SK-N-SH treated with all-trans-retinoic acid at 6 μM for 48 hours (cell line): ENCODE data around the gene CCR1.

Experiments used
- ARNTL ChIP-seq: fragments of 450-650 bp; formaldehyde crosslinking; IDR thresholded peaks from 2 replicates; pipeline ENCODE4 v1.5.0; 2020; ENCODE audit warnings: low read depth, mild to moderate bottlenecking, moderate library complexity, borderline replicate concordance
- CSDC2 ChIP-seq: fragments of 250-450 bp; sonication (Bioruptor Pico); IDR thresholded peaks from 2 replicates; pipeline ENCODE4 v1.5.0; 2020; ENCODE audit warnings: mild to moderate bottlenecking, moderate library complexity
- ISL1 ChIP-seq: fragments of 250-450 bp; sonication (Bioruptor Pico); IDR thresholded peaks from 2 replicates; pipeline ENCODE4 v2.1.2; 2022; ENCODE audit warnings: mild to moderate bottlenecking, moderate library complexity
- OSR1 ChIP-seq: fragments of 250-450 bp; sonication (Bioruptor Pico); IDR thresholded peaks from 2 replicates; pipeline ENCODE4 v1.8.0; 2022; ENCODE audit warnings: moderate library complexity, mild to moderate bottlenecking, inconsistent platforms
- PPARA ChIP-seq: fragments of 250-450 bp; sonication (Bioruptor Pico); IDR thresholded peaks from 2 replicates; pipeline ENCODE4 v1.5.0; 2020; ENCODE audit warnings: mild to moderate bottlenecking, borderline replicate concordance
- RARB ChIP-seq: fragments of 250-450 bp; sonication (Bioruptor Pico); IDR thresholded peaks from 2 replicates; pipeline ENCODE4 v1.8.0; 2021; ENCODE audit warnings: mild to moderate bottlenecking, moderate library complexity
- ZFP30 ChIP-seq: fragments of 450-650 bp; formaldehyde crosslinking; IDR thresholded peaks from 2 replicates; pipeline ENCODE4 v1.5.0; 2022; ENCODE audit warnings: mild to moderate bottlenecking, moderate library complexity
- ZNF565 ChIP-seq: fragments of 450-650 bp; formaldehyde crosslinking; conservative IDR thresholded peaks from 2 replicates; pipeline ENCODE4 v1.5.0; 2020; ENCODE audit warnings: low read depth, mild to moderate bottlenecking, moderate library complexity
- ZNF8 ChIP-seq: fragments of 450-650 bp; formaldehyde crosslinking; IDR thresholded peaks from 2 replicates; pipeline ENCODE4 v1.5.0; 2020; ENCODE audit warnings: mild to moderate bottlenecking, moderate library complexity
- TF ChIP-seq, protein P1 (sequence below): fragments of 250-450 bp; sonication (Bioruptor Pico); IDR thresholded peaks from 2 replicates; pipeline ENCODE4 v1.5.1; 2021; ENCODE audit warnings: mild to moderate bottlenecking, moderate library complexity
- TF ChIP-seq, protein P2 (sequence below): fragments of 250-450 bp; sonication (Bioruptor Pico); IDR thresholded peaks from 2 replicates; pipeline ENCODE4 v1.5.1; 2020; ENCODE audit warnings: low read depth, mild to moderate bottlenecking, moderate library complexity
- TF ChIP-seq, protein P3 (sequence below): fragments of 250-450 bp; sonication (Bioruptor Pico); IDR thresholded peaks from 2 replicates; pipeline ENCODE4 v1.5.0; 2020; ENCODE audit warnings: mild to moderate bottlenecking, moderate library complexity
- TF ChIP-seq, protein P4 (sequence below): fragments of 250-450 bp; sonication (Bioruptor Pico); IDR thresholded peaks from 2 replicates; pipeline ENCODE4 v1.8.0; 2020; ENCODE audit warnings: mild to moderate bottlenecking, moderate library complexity, borderline replicate concordance
- TF ChIP-seq, protein P5 (sequence below): fragments of 250-450 bp; sonication (Bioruptor Pico); IDR thresholded peaks from 2 replicates; pipeline ENCODE4 v1.8.0; 2021; ENCODE audit warnings: low read depth, mild to moderate bottlenecking, moderate library complexity, borderline replicate concordance

DNA sequence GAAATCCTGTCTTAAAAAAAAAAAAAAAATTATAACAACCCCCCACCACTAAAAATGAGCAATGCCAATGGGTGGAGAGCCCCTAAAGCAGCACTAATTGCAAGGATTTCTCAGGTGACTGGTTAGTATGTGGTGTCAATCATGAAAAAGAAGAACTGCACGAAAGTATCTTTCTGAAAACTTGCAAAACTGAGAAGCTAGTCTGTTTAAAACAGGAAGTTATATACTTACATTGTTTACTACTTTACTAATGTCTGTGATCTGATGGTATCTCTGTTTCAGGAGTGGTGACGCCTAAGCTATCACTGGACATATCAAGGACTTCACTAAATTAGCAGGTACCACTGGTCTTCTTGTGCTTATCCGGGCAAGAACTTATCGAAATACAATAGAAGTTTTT is 34.0 kb upstream of the CCR1 start, which contains the start of gene CCR3:
- TF ChIP-seq, protein P1, sequence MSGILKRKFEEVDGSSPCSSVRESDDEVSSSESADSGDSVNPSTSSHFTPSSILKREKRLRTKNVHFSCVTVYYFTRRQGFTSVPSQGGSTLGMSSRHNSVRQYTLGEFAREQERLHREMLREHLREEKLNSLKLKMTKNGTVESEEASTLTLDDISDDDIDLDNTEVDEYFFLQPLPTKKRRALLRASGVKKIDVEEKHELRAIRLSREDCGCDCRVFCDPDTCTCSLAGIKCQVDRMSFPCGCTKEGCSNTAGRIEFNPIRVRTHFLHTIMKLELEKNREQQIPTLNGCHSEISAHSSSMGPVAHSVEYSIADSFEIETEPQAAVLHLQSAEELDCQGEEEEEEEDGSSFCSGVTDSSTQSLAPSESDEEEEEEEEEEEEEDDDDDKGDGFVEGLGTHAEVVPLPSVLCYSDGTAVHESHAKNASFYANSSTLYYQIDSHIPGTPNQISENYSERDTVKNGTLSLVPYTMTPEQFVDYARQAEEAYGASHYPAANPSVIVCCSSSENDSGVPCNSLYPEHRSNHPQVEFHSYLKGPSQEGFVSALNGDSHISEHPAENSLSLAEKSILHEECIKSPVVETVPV (CRISPR knock-in tag): no peak
- TF ChIP-seq OSR1 (CRISPR knock-in tag) (no peak), CSDC2 (CRISPR knock-in tag) (no peak), ZNF565 (CRISPR knock-in tag) (no peak), ZFP30 (CRISPR knock-in tag) (no peak), ISL1 (no peak), ZNF8 (CRISPR knock-in tag) (no peak), ARNTL (CRISPR knock-in tag) (no peak), PPARA (CRISPR knock-in tag) (no peak), RARB (CRISPR knock-in tag) (no peak)
- TF ChIP-seq, protein P2, sequence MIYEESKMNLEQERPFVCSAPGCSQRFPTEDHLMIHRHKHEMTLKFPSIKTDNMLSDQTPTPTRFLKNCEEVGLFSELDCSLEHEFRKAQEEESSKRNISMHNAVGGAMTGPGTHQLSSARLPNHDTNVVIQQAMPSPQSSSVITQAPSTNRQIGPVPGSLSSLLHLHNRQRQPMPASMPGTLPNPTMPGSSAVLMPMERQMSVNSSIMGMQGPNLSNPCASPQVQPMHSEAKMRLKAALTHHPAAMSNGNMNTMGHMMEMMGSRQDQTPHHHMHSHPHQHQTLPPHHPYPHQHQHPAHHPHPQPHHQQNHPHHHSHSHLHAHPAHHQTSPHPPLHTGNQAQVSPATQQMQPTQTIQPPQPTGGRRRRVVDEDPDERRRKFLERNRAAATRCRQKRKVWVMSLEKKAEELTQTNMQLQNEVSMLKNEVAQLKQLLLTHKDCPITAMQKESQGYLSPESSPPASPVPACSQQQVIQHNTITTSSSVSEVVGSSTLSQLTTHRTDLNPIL (CRISPR knock-in tag): no peak
- TF ChIP-seq, protein P3, sequence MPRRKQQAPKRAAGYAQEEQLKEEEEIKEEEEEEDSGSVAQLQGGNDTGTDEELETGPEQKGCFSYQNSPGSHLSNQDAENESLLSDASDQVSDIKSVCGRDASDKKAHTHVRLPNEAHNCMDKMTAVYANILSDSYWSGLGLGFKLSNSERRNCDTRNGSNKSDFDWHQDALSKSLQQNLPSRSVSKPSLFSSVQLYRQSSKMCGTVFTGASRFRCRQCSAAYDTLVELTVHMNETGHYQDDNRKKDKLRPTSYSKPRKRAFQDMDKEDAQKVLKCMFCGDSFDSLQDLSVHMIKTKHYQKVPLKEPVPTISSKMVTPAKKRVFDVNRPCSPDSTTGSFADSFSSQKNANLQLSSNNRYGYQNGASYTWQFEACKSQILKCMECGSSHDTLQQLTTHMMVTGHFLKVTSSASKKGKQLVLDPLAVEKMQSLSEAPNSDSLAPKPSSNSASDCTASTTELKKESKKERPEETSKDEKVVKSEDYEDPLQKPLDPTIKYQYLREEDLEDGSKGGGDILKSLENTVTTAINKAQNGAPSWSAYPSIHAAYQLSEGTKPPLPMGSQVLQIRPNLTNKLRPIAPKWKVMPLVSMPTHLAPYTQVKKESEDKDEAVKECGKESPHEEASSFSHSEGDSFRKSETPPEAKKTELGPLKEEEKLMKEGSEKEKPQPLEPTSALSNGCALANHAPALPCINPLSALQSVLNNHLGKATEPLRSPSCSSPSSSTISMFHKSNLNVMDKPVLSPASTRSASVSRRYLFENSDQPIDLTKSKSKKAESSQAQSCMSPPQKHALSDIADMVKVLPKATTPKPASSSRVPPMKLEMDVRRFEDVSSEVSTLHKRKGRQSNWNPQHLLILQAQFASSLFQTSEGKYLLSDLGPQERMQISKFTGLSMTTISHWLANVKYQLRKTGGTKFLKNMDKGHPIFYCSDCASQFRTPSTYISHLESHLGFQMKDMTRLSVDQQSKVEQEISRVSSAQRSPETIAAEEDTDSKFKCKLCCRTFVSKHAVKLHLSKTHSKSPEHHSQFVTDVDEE (CRISPR knock-in tag): no peak
- TF ChIP-seq, protein P4, sequence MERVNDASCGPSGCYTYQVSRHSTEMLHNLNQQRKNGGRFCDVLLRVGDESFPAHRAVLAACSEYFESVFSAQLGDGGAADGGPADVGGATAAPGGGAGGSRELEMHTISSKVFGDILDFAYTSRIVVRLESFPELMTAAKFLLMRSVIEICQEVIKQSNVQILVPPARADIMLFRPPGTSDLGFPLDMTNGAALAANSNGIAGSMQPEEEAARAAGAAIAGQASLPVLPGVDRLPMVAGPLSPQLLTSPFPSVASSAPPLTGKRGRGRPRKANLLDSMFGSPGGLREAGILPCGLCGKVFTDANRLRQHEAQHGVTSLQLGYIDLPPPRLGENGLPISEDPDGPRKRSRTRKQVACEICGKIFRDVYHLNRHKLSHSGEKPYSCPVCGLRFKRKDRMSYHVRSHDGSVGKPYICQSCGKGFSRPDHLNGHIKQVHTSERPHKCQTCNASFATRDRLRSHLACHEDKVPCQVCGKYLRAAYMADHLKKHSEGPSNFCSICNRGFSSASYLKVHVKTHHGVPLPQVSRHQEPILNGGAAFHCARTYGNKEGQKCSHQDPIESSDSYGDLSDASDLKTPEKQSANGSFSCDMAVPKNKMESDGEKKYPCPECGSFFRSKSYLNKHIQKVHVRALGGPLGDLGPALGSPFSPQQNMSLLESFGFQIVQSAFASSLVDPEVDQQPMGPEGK: no peak
- TF ChIP-seq, protein P5, sequence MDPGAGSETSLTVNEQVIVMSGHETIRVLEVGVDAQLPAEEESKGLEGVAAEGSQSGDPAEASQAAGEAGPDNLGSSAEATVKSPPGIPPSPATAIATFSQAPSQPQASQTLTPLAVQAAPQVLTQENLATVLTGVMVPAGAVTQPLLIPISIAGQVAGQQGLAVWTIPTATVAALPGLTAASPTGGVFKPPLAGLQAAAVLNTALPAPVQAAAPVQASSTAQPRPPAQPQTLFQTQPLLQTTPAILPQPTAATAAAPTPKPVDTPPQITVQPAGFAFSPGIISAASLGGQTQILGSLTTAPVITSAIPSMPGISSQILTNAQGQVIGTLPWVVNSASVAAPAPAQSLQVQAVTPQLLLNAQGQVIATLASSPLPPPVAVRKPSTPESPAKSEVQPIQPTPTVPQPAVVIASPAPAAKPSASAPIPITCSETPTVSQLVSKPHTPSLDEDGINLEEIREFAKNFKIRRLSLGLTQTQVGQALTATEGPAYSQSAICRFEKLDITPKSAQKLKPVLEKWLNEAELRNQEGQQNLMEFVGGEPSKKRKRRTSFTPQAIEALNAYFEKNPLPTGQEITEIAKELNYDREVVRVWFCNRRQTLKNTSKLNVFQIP (CRISPR knock-in tag): no peak
